Breast epithelium (tissue), 4 donors: ENCODE data around the gene PTMS. TPM values are rescaled to one million over a fixed set of nuclear protein-coding genes. Genes with fewer than 3 reads are reported as not detected.
"Not testable (repeated sequence)": the region's sequence is repeated elsewhere in the genome, so short reads cannot be mapped to it uniquely, and the experiment has no call there.

Experiments used
- DNase-seq, 2 donors: peaks; one replicate each; pipeline ENCODE4 v3.0.0-alpha.2; 2019; ENCODE audit warnings: low spot score in 2 of 2
- H3K27ac ChIP-seq, 2 donors: fragments of 200-600 bp; sonication (generic) in 1 of 2; one replicate each; pipeline ENCODE4 v1.5.1; 2016 to 2019; ENCODE audit warnings: mild to moderate bottlenecking in 1 of 2
- H3K27me3 ChIP-seq, 2 donors: fragments of 200-600 bp; sonication (generic) in 1 of 2; one replicate each; pipeline versions ENCODE4 v1.5.1 to v1.6.0; 2017 to 2019; ENCODE audit warnings: control low read depth in 1 of 2, mild to moderate bottlenecking in 1 of 2
- H3K36me3 ChIP-seq: fragments of 200-600 bp; one replicate; pipeline ENCODE4 v1.5.1; 2019
- H3K4me1 ChIP-seq, 2 donors: fragments of 200-600 bp; sonication (generic); one replicate each; pipeline ENCODE4 v1.5.1; 2016 to 2019; ENCODE audit warnings: control low read depth in 1 of 2
- H3K4me3 ChIP-seq, 3 donors: fragments of 200-600 bp; sonication (generic); 1 replicate in 2 of 3; 2 replicates in 1 of 3; pipeline ENCODE4 v1.5.1; 2016 to 2019; ENCODE audit warnings: mild to moderate bottlenecking in 3 of 3, moderate library complexity in 2 of 3
- H3K9me3 ChIP-seq, 2 donors: fragments of 200-600 bp; sonication (generic) in 1 of 2; one replicate each; pipeline ENCODE4 v1.5.1; 2016 to 2019; ENCODE audit warnings: control low read depth in 1 of 2
- CTCF ChIP-seq, 3 donors: fragments of 450-650 bp; IDR thresholded peaks; one replicate each; pipeline ENCODE4 v1.5.1; 2016 to 2017; ENCODE audit warnings: antibody characterized with exemption in 3 of 3, mild to moderate bottlenecking in 3 of 3, moderate library complexity in 3 of 3
- POLR2A ChIP-seq: fragments of 450-650 bp; IDR thresholded peaks from one replicate; pipeline ENCODE4 v1.6.1; 2016; ENCODE audit warnings: antibody characterized with exemption, mild to moderate bottlenecking, moderate library complexity
- POLR2AphosphoS5 ChIP-seq, 3 donors: sonication (generic); formaldehyde crosslinking; IDR thresholded peaks; one replicate each; pipeline ENCODE4 v1.6.1; 2017; ENCODE audit warnings: antibody characterized with exemption in 3 of 3
- intact Hi-C: fragments of 100-400 bp; cut with DNase I; formaldehyde crosslinking; loops from one replicate; pipeline ENCODE4 v1.15.1; 2023; ENCODE audit warnings: low total_unique reads
- total RNA-seq, 3 donors: library from RNA; depleted of rRNA; stranded (reverse); fragments of >200 nt; gene quantifications; one replicate each; pipeline ENCODE4 v1.1.0, GENCODE V29; 2016

Gene PTMS
- total RNA-seq, 3 donors from 2014 or later = 70.9 to 101 (median 85.8) TPM

- peak; percentile 70 to 83 for DNase-seq
- no peaks in the 10 kb centered on the region for H3K9me3 ChIP-seq
- no peaks in the 10 kb centered on the region for H3K4me1 ChIP-seq
- TF ChIP-seq CTCF (IDR thresholded peaks at IDR 0.05) (peak; percentile 40 to 72 (median 67)), POLR2AphosphoS5 (IDR thresholded peaks at IDR 0.05) (no peak), POLR2A (no peak)
- no peak overlapping the region for H3K4me3 ChIP-seq
- intact Hi-C loops = no loop called here
- H3K27ac ChIP-seq = peak overlapping the region in 1 of 2 donors; percentile 20
- H3K36me3 ChIP-seq = peaks cover 3% of the 10 kb centered on the region
- H3K27me3 ChIP-seq = no peaks in the 10 kb centered on the region
These were observed 30.5 kb upstream of the PTMS start for GRCh38 chr12:6735448-6736191.

GRCh38 chr12:6736754-6737153 is 29.4 kb upstream of the PTMS start:
- TF ChIP-seq CTCF (IDR thresholded peaks at IDR 0.05) (no peak), POLR2A (no peak), POLR2AphosphoS5 (IDR thresholded peaks at IDR 0.05) (no peak)
- intact Hi-C loops = no loop called here
- Histone ChIP-seq H3K4me3 (no peak overlapping the region), H3K27me3 (no peaks in the 10 kb centered on the region), H3K4me1 (no peaks in the 10 kb centered on the region), H3K27ac (no peak overlapping the region), H3K36me3 (no peaks in the 10 kb centered on the region), H3K9me3 (no peaks in the 10 kb centered on the region)
- DNase-seq = no peak

GRCh38 chr12:6742080-6742479 is 24.1 kb upstream of the PTMS start:
- H3K4me1 ChIP-seq, H3K4me3 ChIP-seq, H3K27me3 ChIP-seq, H3K36me3 ChIP-seq, intact Hi-C loops, H3K27ac ChIP-seq, DNase-seq, H3K9me3 ChIP-seq: not testable (repeated sequence)

- intact Hi-C loops = no loop called here
- TF ChIP-seq CTCF (IDR thresholded peaks at IDR 0.05) (no peak), POLR2AphosphoS5 (IDR thresholded peaks at IDR 0.05) (no peak), POLR2A (no peak)
These were observed 23.3 kb upstream of the PTMS start for GRCh38 chr12:6742834-6743233.

GRCh38 chr12:6743300-6743699 is 22.9 kb upstream of the PTMS start:
- DNase-seq, H3K36me3 ChIP-seq, H3K27me3 ChIP-seq, intact Hi-C loops, H3K4me1 ChIP-seq, H3K9me3 ChIP-seq, H3K27ac ChIP-seq, H3K4me3 ChIP-seq: not testable (repeated sequence)

More at GRCh38 chr12:6742834-6743233, 23.3 kb upstream of the PTMS start:
- Histone ChIP-seq H3K4me1 (no peaks in the 10 kb centered on the region), H3K9me3 (no peaks in the 10 kb centered on the region), H3K36me3 (no peaks in the 10 kb centered on the region), H3K27me3 (no peaks in the 10 kb centered on the region), H3K27ac (no peak overlapping the region), H3K4me3 (no peak overlapping the region)
- DNase-seq = no peak

GRCh38 chr12:6745741-6746525 is 20.2 kb upstream of the PTMS start:
- H3K36me3 ChIP-seq = peaks cover 20% of the 10 kb centered on the region
- H3K4me3 ChIP-seq = no peak overlapping the region
- intact Hi-C loops = no loop called here
- TF ChIP-seq POLR2A = no peak
- no peak for TF ChIP-seq POLR2AphosphoS5 (IDR thresholded peaks at IDR 0.05)
- TF ChIP-seq CTCF (IDR thresholded peaks at IDR 0.05) = no peak
- H3K27me3 ChIP-seq = no peaks in the 10 kb centered on the region
- no peaks in the 10 kb centered on the region for H3K4me1 ChIP-seq
- H3K27ac ChIP-seq = peak overlapping the region; percentile 10 to 40
- DNase-seq = no peak
- H3K9me3 ChIP-seq = no peaks in the 10 kb centered on the region
